NCI-H1048 (cell line): ENCODE results near the gene MTCL3.

Experiments
- DNase-seq: peaks from one replicate; lab custom pipeline; 2025; lab: John Stamatoyannopoulos, UW

The MTCL3 gene

DNA sequence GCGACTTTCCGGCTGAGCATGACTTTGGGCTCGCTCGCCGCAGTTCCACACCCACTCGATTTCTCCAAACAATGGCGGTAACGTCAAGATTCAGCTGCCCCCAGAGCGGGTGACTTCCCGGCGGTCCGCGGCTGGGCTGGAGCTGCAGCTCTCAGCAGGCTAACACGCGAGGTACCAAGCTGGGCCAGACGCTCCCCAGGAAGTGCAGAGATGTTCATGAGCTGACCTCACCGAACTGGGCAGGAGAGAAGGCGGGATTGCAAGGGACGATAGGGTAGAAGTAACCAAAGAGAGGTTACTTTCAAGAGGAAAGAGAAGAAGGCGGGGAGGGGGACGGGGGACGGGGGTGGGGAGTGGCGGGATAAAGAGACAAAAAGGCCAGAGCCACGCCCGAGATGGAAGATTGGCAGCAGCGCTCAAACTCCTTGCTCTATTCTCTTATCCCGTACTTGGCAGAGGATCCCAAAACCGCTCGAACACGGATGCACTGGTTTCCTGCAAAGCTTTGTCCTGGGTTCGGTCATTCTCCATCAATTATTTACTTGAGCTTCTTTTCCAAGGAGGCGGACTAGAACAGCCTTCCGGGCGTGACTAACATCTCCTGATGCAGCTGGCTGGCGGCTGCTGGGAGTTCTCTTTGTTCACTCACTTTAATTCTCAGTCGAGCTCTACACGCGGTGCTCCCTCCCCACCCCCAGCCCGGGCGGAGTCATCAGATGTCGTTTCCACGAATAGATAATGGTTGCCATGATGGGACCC lies at the start of gene MTCL3:
TSS of gene MTCL3 (minus strand) at position 626 of the 759 bp plus-strand sequence.
- DNase-seq = no peak

DNA sequence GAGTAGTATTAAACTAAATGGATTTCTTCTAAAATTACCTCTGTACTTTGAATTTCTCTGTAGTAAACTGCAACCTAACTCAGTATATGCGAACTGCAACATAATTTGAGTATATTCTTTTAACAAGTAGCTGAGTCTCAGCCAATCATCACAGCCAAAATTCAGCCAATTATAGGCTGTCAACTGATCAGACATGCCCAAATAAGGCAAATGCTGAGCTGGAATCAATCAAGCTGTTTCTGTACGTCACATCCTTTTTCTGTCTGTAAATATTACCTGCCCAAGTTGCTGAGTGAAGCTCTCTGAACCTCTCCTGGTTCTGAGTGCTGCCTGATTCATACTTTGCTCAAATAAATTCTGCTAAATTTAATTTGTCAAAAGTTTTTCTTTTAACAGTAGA lies 48.3 kb upstream of the MTCL3 start:
- no peak for DNase-seq

DNA sequence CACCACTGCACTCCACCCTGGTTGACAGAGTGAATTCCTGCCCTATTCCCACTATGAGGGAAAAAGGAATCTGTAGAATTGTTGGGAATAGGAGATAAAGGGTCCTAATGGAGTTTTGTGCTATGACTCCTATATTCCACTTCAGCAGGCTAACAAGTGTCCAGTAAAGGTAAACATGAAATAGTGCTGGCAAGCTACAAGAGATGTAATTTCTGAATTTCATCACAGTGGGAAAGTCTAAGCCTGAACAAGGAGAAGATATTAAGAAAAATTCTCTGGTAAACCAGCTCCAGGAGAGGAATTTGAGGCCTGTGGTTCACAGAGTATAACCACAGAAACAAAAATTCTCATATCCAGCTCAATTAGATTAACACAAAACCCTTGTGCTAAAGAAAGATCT lies 47.5 kb upstream of the MTCL3 start:
- DNase-seq = no peak

DNA sequence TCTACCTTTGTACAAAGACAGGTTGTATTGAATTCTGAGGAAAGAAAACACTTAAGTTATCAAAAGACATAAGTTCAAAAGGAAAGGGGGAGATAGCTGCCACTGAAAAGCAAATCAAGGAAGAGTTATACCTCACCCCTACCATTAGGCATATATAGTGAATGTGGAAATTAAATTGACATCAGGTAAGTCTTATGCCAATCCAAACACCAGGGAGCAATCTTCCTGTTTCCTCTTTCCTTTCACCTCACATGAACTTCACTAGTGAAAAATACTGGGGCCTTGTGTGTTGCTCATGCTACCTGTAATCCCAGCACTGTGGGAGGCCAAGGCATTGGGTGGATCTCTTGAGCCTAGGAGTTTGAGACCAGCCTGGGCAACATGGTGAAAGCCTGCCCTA lies 47.0 kb upstream of the MTCL3 start:
- no peak for DNase-seq

DNA sequence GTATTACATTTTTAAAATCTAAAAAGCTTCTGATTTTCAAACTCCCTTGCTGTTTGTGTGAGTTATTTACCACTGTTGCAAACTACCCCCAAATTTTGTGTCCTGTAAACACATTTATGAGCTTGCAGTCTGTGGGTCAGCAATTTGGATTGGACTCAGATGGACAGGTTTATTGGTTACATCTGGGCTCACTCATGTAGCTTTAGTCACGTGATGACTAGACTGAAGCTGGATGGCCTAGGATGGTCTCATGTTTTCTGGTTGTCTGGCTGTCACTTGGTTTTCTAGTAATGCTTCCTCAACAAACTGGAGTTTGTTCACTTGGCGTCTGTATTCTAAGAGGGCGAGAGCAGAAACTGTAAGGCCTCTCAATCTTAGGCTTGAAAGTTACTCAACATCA lies 45.6 kb upstream of the MTCL3 start:
- DNase-seq = no peak

DNA sequence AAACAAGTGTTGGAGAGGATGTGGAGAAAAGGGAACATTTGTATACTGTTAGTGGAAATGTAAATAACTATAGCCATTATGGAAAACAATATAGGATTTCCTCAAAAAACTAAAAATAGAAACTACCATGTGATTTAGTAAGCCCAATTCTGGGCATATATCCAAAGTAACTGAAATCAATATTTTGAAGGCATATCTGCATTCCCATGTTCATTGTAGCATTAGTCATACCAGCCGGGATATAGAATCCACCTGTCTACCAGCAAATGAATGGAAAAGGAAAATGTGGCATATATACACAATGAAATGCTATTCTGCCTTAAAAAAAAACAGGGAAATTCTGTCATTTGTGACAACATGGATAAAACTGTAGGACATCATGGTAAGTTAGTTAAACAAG lies 42.5 kb upstream of the MTCL3 start:
- no peak for DNase-seq

DNA sequence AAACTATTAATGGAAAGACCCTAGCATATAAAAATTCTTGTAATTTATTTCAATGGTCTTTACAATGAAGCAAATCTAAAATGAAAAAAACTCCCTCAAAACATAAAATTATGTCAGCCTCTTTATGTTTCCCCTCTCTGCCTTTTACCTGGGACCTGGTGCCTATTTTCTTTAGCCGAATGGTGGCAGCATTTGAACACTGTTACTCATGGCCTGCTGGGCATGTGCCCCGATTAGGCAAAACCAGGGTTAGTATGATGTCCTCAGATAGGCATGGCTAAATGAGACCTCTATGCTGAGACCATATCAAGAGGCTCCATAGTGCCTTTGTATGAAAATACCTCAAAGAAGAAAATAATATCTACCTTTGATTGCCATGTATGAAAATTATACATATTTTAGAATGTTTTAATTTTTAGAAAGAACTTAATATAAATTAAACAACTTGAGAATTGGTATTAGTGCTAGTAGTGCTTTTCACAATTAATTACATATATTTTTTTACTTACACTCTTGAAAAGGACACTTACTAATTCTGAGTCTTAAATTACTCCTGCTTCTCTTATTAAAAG lies 35.4 kb upstream of the MTCL3 start:
- peak; percentile 27 for DNase-seq

DNA sequence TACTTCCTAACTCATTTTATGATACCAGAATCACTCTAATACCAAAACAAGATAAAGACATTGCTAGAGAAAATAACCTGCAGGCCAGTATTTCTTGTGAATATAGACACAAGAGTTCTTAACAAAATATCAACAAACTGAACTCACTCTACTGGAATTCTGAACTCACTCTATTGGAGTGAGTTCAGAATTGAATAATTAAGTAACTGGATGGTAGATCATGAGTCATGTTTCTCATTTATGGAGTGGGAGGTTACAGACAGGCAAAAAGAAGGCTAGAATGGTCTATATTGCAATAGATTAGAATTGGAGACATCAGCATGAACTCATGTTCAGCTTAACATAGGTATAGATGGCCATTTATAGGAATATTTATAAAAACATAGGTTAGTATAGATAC lies 31.3 kb upstream of the MTCL3 start:
- DNase-seq = no peak

DNA sequence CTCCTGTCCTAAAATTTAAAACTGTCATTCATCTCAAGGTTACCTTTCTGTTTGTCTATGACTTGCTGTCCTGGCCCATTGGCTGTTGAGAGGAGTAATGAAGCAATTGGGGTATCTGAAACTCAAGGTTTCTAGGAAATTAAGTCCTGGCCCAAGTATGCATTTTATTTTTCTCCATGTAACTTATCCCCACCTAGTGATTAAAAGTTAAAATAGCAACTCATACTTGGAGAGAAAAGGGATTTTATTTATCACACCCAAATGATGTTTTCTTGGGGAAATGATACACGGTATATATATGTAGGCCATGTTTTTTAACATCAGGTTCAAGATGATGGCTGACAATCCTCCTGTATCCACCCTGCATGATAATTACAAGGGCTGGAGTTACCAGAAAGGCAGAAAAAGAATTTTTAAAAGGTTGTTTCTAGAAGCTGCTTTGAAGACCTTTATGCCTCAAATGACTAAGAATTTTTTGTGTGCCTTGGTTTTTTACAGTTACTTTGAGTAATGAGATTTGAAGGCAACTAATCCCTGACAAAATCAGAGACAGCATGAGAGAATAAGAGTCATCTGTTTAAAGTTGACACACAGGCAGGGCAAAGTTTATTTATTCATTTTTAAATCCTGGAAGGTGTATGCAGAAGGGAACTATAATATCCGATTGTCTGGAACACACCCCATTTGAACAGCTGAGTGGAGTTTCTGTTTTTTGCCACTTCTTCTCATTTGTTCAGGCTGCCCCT lies 28.9 kb upstream of the MTCL3 start:
- DNase-seq = no peak

DNA sequence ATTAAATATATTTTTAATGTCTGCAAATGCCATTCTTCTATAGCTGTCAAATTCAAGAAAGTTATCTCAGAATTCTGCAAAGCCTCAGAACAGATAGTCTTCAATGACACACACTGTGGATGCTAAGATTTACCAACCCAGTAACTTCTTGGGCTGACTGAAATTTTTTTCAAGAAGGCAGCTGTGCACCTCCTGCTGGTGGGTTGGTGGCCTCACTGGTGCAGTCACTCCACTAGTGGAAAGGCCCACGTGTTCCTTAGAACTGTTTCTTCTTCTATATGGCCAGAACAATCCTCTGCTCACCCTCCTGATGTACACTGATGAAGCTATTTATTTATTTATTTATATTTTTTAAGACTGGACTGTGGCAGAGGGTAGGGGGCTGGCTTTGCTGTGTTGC lies 28.1 kb upstream of the MTCL3 start:
- no peak for DNase-seq

DNA sequence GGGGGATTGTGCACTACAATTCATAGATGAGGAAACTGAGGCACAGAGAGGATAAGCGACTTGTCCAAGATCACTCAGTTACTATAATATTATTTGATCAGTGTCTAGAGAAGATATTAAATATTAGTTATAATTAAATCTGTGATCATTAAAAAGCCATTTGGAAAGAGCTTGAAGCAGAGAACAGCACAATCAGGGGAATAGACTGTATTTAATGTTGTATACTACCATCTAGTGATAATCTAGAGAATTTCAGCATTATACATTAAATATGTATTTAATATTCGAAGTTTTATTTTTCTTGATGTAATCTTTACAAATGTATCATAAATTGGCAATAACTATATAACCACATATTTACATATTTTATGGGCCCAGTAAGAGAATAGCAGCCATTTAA lies 20.1 kb upstream of the MTCL3 start:
- no peak for DNase-seq

DNA sequence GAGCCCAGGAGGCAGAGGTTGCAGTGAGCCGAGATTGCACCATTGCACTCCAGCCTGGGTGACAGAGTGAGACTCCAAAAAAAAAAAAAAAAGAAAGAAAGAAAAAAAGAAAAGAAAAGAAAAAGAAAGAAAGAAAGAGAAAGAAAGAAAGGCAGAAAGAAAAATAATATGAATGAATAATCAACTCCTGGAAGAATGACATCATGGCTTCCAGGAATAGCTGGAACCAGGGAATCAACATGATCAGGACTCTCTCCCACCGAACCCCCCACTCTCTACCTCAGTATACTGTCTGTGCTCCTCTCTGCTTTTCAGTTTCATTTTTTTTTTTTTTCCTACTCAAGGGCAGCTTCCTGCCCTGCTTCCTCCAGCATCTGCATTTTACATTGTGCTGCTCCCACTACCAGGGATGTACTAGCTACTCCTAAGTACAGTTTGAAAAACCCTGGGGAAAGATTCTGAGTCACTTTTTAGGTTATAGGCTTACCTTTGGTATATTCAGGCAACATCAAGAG lies 19.7 kb upstream of the MTCL3 start:
- no peak for DNase-seq

DNA sequence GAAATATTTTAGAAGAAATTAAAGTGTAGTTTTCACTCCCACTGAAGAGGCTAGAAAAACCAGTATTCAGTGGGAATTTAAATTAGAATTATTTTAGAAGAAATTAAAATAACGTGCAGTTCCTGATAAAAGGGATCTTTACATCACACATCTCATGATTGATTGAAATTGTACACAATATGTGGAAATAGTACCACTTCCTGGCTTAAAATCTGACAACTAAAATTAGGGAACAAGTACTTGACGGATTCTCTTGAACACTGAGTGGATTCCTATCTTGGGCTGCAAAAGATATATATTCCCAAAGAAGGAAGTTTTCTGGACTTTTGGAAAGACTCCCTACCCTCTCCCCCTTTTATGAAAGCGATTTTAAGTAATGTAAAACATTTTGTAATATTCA lies 14.6 kb upstream of the MTCL3 start:
- no peak for DNase-seq

DNA sequence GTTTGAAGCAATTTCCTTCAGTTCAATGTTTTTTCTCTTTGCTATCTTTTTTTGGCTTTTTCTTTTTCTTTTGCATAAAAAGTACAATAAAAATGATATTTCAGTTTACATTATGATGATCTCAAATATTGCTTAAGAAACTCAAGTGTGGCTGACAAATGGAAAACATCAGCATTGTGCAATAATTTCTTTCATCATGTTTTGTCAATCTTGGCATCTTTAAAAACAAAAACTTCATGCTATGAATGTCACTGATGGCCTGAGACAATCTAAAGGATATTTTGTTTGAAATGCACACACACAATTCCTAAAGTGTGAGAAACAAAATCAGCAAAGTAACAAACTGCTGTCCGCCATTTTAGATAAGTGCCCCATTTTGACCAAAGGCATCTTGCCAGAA lies 13.9 kb upstream of the MTCL3 start:
- no peak for DNase-seq

DNA sequence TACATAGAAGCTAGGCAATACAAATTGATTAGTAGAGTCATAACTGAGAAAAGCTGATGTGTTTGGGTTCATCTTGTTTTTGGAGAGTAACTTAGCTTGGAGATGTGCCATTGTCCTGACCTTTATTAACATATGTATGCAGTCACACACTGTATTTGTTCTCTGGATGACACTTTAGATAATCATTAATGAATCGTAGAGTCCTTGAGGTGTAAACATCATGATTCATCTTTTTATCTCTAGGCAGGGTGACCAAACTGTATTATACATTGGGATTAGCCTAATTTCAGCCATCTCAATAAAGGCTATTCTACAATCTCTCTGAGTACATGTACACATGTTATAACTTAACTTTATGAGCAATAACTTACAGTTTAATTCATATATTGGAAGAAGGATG lies 3.6 kb upstream of the MTCL3 start:
- DNase-seq = no peak

DNA sequence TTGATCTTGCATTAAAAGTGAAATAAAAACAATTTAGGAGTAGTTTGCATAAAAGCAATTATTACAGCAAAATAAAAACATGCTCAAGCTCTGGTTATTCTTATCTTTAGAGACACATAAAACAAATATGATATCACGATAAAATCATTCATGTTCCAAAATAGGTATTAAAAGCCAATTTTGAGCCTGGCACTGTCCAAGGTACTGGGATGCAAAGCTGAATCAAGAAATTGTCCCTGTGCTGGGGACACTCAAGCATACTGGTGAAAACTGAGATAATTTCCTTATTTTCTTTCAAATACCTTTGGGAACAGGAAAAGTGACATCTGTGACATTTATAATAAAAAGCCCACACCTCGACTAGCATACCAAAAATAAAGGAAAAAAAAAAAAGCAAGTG lies 931 bp upstream of the MTCL3 start:
- DNase-seq = no peak

DNA sequence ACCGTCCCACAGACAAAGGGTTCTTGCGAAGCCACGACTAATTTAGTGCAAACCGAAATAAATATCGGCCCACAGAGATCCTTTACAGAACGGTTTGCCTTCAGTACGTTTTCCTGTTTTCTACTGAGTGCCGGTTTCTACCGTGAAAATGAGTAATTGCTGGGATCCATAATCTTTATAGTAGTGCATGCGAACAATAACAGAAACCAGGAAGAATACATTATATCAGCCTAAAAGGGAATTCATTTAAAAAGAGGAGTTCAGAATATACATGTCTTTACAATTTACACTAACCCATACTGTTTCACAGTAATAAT lies 292 bp upstream of the MTCL3 start:
- no peak for DNase-seq

DNA sequence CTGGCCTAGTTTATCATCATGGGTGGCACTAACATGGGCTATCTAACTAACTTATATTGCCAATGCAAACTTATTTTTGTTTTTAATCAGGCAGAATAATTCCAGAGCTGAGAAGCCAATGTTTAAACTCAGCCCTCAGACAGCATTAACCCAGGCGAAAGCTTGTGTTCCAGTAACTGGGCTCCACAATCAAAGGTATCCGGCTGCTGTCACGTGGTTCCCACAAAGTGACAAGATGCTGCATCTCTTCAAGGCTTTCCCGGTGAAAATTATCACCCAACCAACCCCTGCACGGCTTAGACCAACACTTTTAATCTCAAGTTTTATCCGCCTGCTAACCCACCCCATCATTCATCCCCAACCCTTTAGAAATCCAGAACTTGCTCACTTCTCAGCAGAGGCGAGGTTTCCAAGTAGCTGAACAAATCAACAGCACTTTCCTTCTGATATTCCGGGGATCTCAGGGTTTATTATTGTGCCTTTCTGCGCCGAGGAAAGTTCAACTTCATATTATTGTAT lies 885 bp downstream of the MTCL3 start:
- DNase-seq = no peak

DNA sequence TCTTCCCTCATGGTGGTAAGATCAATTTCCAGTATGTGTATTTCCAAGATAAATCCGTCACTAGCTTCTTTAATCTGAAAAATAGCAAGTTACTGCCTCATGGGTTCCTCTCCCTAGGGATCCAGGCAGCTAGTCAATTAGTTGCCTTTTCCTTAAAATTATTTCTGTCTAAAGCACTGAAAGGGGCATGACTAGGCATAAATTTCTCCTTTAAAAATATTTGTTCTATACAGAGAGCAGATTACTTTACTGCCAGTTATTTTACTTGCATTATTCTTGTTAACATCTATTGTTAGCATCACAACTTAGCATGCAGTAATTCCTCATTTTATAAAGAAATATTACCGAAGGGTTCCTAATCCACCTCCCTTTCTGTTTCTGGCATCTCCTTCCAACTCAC lies 1.4 kb downstream of the MTCL3 start:
- no peak for DNase-seq

DNA sequence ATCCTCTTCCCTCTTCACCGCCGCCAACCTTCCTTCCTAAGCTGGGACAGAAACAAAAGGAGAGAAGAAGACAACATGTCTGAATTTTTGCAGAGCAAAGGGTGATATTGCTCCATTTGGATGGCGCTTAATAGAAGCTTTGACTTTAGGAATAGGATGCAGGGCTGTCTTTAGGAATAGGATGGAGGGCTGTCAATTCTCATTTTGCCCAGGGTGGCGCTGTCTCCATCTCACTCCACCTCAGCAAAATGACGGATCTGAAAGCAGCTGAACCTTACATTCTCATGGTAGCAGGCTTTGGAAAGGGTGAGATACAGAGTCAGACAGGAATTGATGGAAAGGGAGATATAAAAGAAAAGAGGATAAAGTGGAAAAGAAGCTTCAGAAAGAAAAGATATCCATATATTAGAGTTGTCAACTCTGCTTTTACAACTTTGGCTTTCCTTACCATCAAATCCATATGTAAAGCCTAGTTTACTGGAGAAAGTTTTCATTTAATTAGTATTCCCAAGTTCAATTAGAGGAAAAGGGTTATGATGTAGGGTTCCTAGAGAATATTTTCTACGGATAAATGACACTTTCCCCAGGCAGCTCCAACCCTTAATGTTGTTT lies 2.4 kb downstream of the MTCL3 start:
- DNase-seq = peak; percentile 28

DNA sequence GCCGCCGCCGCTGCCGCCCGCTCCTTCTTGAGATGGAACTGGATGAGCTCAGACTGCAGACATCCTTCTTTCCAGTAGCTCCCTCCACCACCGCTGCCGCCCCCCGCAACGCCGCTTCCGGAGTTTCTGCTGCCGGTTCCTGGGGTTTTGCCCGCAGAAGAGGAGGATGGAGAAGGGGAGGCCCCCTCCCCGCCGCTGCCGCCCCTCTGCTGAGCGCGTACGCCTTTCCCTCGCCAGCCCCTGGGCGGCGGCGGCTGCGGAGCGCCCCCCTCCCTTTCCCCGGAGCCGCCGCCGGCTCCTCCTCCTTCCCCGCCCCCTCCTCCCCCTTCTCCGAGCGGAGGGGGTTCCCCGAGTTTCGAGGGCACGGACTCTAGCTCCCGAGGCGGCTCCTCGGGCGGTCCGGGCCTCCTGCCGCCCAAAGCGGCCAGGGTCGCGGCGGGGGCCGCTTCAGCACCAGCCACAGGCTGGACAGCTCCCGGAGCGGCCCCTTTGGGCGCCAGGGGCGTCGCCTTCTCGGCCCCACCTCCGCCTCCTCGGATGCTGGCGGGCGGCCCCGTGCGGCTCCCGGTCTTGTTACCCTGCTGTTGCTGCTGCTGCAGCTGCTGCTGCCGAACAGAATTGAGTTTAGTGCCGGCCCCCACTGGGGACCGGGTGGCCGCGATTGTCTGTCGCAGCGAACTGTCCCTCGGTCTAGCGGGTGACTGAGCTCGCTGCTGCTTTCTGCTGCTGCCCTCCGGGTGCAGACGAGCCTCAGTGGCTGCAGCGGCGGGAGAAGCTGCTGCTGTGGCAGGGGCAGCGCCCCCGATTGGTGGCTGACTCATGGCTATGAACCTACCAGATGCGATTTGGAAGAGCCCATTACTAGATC lies 3.1 kb downstream of the MTCL3 start:
- DNase-seq = peak; percentile 26
